Measurements from ENCODE around the gene RNF144A.

RNF144A gene

DNA sequence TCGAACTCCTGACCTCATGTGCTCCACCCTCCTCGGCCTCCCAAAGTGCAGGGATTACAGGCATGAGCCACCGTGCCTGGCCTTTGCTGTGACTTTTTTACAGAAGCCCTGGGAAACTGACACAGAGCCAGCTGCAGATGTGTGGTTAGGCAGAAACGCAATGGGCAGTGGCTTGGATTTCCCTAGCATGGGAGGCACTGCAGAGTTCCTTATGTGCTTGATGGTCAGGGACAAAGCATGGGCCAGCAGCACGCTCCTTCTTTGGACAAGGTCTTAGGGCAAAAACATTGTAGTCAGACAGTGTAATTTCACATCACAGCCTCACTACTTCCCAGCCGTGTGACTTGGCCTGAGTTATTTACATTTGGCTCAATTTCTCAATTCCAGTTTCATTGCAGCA is 153.9 kb downstream of the RNF144A start:
- DNase-seq, result no peak

DNA sequence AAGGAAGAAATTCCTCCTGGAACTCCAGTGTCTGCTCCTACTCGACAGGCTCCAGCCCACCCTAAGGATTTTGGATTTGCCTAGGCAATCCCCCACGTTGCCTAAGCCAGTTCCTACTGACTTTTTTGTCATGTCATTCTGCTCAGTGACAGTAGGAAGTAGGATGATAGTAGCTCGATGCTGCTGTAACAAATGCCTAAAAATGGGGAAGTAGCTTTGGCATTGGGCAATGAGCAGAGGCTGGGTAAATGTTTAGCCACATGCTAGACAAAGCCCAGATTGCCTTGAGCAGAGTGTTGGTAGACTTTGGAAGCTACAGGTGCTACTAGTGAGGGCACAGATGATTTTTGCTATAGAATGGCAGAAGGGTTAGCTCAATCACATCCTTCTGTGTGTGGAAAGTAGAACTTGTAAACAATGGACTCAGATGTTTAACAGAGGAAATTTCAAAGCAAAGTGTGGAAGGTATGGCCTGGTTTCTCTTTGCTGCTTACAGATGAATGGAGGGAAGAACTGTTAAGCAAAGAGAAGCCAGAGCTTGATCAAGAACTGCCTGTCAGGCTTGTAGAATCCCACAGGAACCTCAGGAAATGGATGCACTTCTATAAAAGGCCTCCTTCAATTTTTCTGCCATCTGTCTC is 154.8 kb downstream of the RNF144A start:
- no peak for DNase-seq

DNA sequence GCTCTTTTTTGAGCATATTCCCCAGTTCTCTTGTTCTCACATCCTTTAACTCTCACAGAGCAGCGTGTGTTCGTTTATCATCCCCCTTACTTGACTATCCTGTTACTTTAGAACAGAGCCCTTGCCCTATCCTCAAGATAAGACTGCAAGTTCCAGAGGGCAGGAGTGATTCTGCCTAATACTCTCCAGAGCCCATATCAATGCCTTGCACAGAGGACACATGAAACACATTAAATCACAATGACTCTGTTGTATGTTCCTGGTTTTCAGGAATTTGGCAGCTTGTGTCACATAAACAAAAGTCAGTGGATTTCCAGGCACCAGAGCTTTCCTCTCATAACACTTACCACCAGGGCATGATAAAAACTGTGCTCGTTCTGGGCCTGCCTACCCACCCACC is 156.7 kb downstream of the RNF144A start:
- DNase-seq, result no peak

DNA sequence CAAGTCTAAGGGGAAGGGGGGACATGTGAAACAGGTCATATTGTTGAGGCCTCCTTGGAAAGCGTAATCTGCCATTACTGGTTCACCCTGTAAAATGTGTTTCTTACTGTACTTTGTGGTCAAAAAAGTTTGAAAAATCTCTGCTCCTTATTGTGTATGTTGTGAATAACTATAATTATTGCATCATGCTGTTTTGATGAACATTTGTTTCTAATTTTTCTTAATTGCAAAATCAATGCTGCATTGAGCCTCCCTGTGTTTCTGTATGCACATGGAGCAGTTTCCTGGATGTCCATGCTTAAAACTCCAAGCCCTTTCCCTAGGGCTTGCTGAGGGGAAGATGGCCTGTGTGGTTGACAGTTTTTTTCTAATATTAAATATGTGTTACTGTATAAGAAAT is 158.6 kb downstream of the RNF144A start:
- no peak for DNase-seq

DNA sequence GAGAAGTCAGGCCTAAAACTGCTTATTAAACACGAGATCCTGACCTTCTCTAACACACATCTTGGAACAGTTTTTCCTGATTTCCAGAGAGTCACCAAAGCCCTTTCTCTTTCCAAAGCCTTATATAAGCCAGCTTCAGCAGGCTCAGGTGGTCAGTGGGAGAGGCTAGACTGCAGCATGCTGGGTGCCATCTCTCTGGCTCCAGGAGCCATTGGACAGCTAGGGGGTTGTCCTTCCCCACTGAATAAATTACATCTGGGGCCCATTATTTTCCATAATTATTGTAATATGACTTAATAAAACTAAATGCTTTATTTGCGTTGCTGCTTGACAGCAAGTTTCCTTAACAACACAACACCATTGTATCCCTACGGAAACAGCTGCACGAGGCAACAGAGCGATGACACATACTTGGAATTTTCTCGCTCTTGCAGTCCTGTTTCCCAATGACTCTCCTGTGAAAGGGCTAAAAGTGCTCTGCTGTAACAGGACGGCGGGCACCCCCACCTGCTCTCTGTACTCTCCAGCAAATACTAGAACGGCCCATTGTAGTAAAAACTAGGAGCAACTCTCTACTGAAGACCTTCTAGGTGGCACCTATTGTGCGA is 160.6 kb downstream of the RNF144A start:
- no peak for DNase-seq

DNA sequence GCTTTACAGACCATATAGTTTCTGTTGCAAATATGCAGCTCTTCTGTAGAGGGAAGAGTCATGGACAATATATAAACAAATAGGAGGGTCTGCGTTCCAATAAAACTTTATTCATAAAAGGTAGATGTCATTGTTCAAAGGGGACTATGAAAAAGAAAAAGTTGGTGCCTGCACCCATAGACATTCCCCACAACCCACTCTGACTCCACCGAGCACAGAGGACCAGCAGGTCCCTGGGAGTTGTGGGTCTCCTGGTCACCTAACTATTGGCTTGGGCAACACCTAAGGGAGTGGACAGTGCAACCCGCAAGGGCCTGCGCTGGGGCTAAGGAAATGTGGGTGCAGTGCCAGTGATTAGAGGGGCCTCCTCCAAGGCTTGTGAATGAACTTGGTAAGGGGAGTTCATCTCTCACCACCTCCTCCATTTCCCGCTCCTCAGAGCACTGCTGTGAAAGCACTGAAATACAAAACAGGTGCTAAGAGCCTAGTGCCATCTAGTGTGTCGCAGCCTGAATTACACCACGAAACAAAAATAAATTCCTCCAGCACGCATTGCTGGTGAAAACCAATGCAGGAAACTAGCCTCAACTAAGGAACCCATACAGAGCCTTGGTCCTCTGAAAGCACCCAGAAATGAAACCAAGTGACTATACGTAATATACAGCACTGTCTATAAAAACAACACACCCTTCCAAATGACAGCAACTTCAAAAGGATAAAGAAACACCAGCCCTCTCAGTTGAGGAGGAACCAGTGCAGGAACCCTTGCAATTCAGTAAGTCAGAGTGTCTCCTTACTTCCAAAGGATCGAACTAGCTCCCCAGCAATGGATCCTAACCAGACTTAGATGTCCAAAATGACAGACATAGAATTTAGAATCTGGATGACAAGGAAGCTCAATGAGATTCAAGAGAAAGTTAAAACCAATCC is 166.6 kb downstream of the RNF144A start:
- DNase-seq, result no peak

DNA sequence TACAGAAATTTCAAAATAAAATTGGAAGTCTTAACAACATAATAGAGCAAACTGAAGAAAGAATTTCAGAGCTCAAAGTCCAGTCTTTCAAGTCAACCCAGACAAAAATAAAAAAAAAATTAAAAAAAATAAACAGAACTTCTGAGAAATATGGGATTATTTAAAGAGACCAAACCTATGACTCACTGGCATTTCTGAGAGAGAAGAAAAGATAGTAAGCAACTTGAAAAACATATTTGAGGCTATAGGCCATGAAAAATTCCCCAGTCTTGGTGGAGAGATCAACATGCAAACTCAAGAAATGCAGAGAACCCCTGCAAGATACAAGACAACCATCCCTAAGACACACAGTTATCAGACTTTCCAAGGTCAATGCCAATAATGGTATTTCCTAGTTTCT is 167.4 kb downstream of the RNF144A start:
- DNase-seq, result no peak

DNA sequence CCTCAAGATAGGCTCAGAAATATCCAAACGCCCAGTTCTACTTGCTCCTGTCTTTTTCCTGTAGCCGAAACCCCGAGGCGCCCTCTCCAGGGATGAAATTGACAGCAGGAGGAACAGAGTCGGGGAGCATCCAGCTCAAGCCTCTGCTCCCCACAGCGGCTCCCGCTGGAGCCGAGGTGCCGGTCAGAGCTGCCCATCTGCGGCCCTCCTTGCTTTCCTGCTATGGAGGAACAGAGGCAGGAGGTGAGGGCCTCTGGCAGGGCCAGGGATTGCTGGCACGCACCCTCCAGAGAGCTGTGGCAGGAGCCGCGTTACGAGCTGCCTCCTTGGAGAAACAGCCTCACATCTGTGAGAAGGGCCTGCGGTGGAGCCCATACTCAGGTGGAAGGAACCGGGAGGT is 172.1 kb downstream of the RNF144A start:
- no peak for DNase-seq

DNA sequence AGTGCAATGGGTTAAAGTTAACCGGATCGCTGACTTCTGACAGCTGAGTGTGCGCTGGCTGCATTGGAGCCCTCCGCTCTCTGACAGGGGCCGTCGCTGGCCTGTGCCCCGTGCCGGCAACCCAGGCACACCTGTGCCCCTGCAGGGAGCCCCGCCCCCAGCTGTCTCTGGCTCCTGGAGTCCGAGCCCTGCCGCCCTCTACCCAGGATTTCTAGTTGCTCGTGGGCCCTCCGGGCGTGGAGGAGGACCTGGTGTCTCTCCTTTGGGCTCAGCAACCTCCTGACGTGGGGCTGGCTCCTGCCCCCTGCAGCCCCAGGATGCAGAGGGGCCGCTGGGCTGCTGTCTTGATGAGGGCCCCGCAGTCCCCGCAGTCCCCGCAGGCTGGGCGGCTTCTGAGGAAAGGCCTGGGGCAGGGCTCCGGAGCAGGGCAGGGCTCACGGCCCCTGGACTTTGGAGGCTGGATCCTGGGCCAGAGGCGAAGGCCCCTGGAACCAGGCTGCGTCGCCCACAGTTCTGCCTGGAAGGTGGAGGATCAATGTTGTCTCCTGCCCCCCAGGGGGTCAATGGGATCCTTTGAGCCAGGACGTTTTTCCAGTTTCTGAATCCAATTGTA is 172.8 kb downstream of the RNF144A start:
- DNase-seq, result no peak

DNA sequence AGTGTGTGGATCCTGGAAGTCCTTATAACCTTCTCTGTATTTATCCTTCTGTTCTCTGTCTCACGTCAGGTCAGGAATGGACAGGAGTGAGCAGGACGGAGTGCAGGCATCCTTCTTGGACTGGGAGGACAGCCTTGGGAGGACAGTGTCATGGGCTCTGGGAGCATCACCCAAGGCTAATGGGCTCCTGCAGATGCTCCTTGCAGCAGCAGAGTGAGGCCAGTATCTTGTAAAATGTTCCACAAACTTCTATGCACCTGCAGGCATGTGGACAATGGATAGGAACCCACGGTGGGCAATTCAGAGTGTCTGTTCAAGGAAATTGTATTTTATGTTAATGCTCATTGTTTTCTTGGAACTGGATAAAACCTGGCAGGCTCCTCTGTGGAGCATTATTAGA is 176.2 kb downstream of the RNF144A start:
- no peak for DNase-seq
